Cardiac septum (tissue), 1 donor: ENCODE data around the gene MYBPHL. TPM values are rescaled to one million over a fixed set of nuclear protein-coding genes. Genes with fewer than 3 reads are reported as not detected.

Experiments used
- DNase-seq: peaks from one replicate; pipeline ENCODE4 v3.0.0-alpha.2; 2020; ENCODE audit warnings: low spot score
- intact Hi-C: fragments of 100-400 bp; cut with DNase I; formaldehyde crosslinking; loops from one replicate; pipeline ENCODE4 v1.14.0; 2022
- total RNA-seq: library from RNA; stranded (reverse); fragmentation: NEBNext Ultra II Directional; extraction: Animal tissue kit (Norgen Biotek cat#: 25700); gene quantifications from one replicate; pipeline ENCODE4 v1.2.1, GENCODE V29; 2021
- donor health status: DM: no; HTN: no; CAD: no.

Gene MYBPHL
- total RNA-seq, 1 donor from 2014 or later = 1.2 TPM

GRCh38 chr1:109283748-109284600 is 22.8 kb downstream of the MYBPHL start:
- DNase-seq = no peak
- intact Hi-C loops = loop anchor here (2.0 to 5.0 kb wide), 2 partner anchors 15 to 248 kb away; no protein-coding TSS in a partner anchor

GRCh38 chr1:109282952-109283747 is 23.7 kb downstream of the MYBPHL start, which contains the start of gene PSRC1:
Gene PSRC1 (minus strand): TSS chr1:109283145.
- intact Hi-C loops = loop anchor here (2.0 to 5.0 kb wide), 2 partner anchors 16 to 249 kb away; no protein-coding TSS in a partner anchor
- DNase-seq = peak; percentile 99

DNA sequence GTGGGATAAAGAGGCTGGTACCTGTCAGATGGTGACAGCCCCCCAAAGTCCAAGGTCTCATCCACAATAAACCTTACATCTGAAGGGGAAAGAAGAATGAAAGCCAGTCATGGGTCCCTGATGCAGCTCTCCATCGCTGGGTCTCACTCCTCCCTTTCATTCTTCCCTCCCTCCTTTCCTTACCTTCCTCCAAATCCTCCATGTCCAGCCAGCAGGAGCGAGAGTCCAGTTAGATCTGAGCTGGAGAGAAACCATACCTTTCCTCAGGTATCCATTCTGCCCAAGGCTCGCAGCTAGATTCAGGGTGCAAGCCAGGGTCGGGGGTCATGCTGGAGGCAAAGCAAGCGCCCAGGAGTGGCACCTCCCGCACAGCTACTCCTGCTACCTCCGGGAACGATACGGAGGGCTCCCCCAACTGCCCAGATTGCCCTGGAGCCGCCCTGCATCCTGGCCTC is 24.3 kb downstream of the MYBPHL start:
- DNase-seq = no peak
- intact Hi-C loops = loop anchor here (2.0 to 5.0 kb wide), 2 partner anchors 16 to 250 kb away; no protein-coding TSS in a partner anchor

- DNase-seq = no peak
- intact Hi-C loops = loop anchor here (2.0 to 5.0 kb wide), 2 partner anchors 17 to 250 kb away; no protein-coding TSS in a partner anchor
These were observed 24.9 kb downstream of the MYBPHL start for GRCh38 chr1:109281680-109282496.

DNA sequence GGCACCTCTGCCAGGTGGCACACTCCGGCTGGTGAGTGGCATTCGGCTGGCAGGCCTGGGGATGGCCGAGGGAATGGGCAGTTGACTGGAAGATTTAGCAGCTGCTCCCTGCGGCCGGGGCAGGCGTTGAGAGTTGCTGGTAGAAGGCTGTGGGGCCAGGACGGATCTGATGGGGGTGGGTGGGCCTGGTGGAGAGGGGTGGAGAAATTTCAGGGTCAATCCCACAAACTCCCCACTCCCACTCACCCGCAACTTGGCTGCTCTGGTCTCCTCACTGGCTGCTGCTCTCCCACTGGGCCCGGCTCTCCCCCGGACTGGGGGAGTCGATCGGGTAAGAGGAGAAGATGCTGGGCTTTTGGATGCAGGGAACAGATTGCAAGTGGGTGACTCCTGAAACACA is 25.9 kb downstream of the MYBPHL start:
- intact Hi-C loops = loop anchor here (5.0 kb wide), 1 partner anchor 251 kb away; no protein-coding TSS in a partner anchor
- DNase-seq = no peak

DNA sequence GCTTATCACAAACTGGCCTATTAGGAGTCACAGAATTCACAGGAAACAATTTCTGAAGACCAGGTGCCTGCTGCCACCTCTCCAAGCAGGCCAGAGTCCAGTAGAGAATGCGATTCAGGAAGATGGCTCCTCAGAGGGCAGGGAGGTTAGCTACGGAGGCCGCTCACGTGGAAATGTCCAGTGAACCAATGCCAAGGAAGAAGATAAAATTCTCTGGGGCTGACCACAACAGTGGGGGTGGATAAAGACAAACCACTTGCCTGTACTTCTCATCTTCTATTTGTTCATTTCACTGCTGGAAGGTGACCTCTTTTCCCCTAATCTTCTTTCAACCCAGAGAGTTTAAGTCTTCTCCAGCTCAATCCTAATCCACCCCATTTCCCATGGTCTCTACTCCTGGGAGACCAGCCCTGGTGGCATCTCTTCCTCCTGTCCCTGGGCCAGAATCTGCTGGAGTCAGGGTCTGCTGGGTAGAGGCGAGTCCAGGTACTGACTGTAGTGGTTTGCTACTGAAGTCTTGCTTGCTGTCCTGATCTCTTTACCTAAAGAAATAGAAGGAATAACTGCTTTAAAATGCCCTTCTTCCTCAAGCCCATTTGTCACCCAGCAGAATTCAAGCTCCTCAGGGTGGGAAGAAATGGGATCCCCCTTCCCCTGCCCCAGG is 27.1 kb downstream of the MYBPHL start:
- DNase-seq = no peak
- intact Hi-C loops = loop anchor here (5.0 kb wide), 1 partner anchor 253 kb away; no protein-coding TSS in a partner anchor

GRCh38 chr1:109277434-109278204 is 29.2 kb downstream of the MYBPHL start:
- intact Hi-C loops = loop anchor here (1.0 kb wide), 1 partner anchor 122 kb away; no protein-coding TSS in a partner anchor
- DNase-seq = peak; percentile 90

DNA sequence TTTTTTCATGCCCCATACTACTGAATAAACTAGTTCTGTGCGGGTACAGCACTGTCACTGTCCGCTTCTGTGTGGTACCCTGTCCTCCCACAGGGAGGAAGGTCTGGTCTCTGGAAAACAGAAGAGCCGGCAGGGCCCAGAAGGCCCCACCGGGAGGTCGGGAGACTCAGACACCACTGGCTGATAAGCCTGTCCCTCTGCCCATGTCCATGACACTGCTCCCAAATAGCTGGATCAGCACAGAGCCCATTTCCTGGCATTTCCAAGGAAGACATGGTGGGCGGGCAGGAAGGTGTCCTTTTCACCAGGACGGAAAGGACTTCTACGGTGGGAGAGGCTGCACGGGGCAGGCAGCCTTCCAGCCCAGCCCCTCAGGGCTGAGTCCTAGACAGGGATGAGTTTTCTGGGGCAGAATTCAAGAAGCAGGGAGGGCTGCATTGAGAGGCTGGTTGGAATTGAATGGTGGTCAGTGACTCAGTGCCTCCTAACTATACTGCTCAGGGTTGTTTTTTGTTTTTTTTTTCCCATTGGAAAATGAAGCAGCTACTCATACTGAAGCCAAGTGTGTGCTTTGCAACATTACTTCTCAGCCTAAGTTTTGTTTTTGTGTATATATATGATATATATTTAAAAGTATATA is 31.0 kb downstream of the MYBPHL start:
- intact Hi-C loops = no loop called here
- no peak for DNase-seq

DNA sequence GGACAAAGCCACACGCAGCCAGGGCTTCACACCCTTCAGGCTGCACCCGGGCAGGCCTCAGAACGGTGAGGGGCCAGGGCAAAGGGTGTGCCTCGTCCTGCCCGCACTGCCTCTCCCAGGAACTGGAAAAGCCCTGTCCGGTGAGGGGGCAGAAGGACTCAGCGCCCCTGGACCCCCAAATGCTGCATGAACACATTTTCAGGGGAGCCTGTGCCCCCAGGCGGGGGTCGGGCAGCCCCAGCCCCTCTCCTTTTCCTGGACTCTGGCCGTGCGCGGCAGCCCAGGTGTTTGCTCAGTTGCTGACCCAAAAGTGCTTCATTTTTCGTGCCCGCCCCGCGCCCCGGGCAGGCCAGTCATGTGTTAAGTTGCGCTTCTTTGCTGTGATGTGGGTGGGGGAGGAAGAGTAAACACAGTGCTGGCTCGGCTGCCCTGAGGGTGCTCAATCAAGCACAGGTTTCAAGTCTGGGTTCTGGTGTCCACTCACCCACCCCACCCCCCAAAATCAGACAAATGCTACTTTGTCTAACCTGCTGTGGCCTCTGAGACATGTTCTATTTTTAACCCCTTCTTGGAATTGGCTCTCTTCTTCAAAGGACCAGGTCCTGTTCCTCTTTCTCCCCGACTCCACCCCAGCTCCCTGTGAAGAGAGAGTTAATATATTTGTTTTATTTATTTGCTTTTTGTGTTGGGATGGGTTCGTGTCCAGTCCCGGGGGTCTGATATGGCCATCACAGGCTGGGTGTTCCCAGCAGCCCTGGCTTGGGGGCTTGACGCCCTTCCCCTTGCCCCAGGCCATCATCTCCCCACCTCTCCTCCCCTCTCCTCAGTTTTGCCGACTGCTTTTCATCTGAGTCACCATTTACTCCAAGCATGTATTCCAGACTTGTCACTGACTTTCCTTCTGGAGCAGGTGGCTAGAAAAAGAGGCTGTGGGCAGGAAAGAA is 32.0 kb downstream of the MYBPHL start:
- no peak for DNase-seq
- intact Hi-C loops = no loop called here

- intact Hi-C loops = no loop called here
- no peak for DNase-seq
These were observed 33.1 kb downstream of the MYBPHL start for GRCh38 chr1:109273570-109274288.

DNA sequence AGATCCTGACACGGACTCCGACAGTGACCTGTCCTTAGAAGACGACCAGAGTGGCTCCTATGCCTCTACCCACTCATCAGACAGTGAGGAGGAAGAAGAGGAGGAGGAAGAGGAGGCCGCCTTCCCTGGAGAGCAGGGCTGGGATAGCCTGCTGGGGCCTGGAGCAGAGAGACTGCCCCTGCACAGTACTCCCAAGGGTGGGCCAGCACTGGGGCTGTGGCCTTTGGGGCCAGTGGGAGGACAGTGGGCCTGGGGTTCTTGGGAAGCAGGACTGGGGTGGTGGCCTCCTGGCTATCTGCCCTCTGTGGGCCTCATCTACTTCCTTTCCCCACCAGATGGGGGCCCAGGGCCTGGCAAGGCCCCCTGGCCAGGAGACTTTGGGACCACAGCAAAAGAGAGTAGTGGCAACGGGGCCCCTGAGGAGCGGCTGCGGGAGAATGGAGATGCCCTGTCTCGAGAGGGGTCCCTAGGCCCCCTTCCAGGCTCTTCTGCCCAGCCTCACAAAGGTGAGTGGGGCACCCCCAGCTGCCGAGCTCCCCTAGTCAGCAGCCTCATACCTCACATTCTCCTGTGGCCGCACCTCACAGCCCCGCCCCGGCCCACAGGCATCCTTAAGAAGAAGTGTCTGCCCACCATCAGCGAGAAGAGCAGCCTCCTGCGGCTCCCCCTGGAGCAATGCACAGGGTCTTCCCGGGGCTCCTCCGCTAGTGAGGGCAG is 33.8 kb downstream of the MYBPHL start:
- intact Hi-C loops = no loop called here
- no peak for DNase-seq

- intact Hi-C loops = no loop called here
These were observed 34.6 kb downstream of the MYBPHL start for GRCh38 chr1:109272021-109272799.

DNA sequence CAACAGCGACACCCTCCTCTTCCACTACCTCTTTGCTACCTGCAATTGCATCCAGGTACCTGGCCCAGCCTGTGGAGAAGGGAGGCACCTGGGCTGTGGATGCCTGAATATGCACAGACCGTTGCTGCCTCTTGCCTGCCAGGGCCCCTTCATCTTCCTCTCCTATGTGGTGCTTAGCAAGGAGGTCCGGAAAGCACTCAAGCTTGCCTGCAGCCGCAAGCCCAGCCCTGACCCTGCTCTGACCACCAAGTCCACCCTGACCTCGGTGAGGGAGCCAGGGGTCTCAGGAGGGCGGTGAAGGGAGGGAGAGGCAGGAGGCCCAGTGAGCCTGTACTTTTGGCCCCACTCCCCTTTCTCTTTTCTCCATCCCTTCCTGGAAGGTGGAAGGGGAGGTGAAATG is 35.4 kb downstream of the MYBPHL start:
- intact Hi-C loops = no loop called here
- DNase-seq = no peak

More at GRCh38 chr1:109272021-109272799, 34.6 kb downstream of the MYBPHL start:
- DNase-seq = no peak

DNA sequence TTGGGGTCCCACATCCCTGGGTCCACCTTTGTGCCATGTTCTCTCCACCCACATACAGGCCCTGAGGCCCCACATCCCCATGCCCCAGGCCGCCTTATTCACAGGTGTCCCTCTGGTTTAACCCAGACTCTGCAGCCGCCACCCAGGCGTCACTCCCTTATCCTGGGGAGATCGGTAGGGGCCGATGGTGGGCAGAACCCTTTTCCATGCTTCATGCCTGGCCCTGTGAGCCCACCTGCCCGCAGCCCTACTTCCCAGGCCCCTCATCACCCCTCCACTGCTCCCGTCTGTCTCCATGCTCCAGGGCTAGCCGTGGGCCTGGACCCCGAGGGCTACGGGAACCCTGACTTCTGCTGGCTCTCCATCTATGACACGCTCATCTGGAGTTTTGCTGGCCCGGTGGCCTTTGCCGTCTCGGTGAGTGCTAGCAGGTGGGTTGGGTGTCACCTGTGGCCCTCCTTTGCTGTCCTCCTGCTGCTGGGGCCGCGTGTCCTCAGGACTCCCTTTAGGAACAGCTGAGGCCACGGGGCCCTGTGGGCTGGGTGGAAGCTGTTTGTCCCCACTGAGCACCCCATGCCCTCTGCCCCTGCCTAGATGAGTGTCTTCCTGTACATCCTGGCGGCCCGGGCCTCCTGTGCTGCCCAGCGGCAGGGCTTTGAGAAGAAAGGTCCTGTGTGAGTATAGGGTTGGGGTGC is 36.0 kb downstream of the MYBPHL start:
- DNase-seq = no peak
- intact Hi-C loops = no loop called here
